Neural progenitor cell (in vitro differentiated cells): ENCODE data around the gene CFAP161. TPM values are rescaled to one million over a fixed set of nuclear protein-coding genes. Genes with fewer than 3 reads are reported as not detected.

Experiments
- DNase-seq: peaks from one replicate; pipeline ENCODE4 v3.0.0-alpha.2; 2016; ENCODE audit warnings: low spot score
- H2AFZ ChIP-seq: fragments of 200-600 bp; sonication (generic); replicated peaks from 2 replicates; pipeline ENCODE4 v1.6.1; 2016; ENCODE audit warnings: antibody characterized with exemption
- H3F3A ChIP-seq: fragments of 200-600 bp; sonication (generic); 2 replicates; pipeline ENCODE4 v1.6.1; 2016; ENCODE audit warnings: antibody characterized with exemption, low read depth
- H3K27ac ChIP-seq: fragments of 200-600 bp; sonication (generic); 2 replicates; pipeline ENCODE4 v1.5.1; 2016; ENCODE audit warnings: mild to moderate bottlenecking
- H3K27me3 ChIP-seq: fragments of 200-600 bp; sonication (generic); 2 replicates; pipeline ENCODE4 v1.6.1; 2016; ENCODE audit warnings: mild to moderate bottlenecking, moderate library complexity
- H3K36me3 ChIP-seq: fragments of 200-600 bp; sonication (generic); 2 replicates; pipeline ENCODE4 v1.5.1; 2016
- H3K4me1 ChIP-seq: fragments of 200-600 bp; sonication (generic); 2 replicates; pipeline ENCODE4 v1.6.1; 2016; ENCODE audit warnings: mixed run types
- H3K4me2 ChIP-seq: fragments of 200-600 bp; sonication (generic); 2 replicates; pipeline ENCODE4 v1.6.1; 2016
- H3K4me3 ChIP-seq: fragments of 200-600 bp; sonication (generic); 2 replicates; pipeline ENCODE4 v1.5.1; 2016
- H3K79me2 ChIP-seq: fragments of 200-600 bp; sonication (generic); 2 replicates; pipeline ENCODE4 v1.6.1; 2016; ENCODE audit warnings: low read depth
- H3K9ac ChIP-seq: fragments of 200-600 bp; sonication (generic); 2 replicates; pipeline ENCODE4 v1.6.1; 2016
- H3K9me3 ChIP-seq: fragments of 200-600 bp; sonication (generic); 2 replicates; pipeline ENCODE4 v1.5.1; 2016; ENCODE audit warnings: low read depth
- H4K20me1 ChIP-seq: fragments of 200-600 bp; sonication (generic); 2 replicates; pipeline ENCODE4 v1.6.1; 2016; ENCODE audit warnings: low read depth
- H3K27ac Mint-ChIP-seq: 3 replicates; pipeline ENCODE4 v1.8.0; 2021; ENCODE audit warnings: mixed read lengths
- H3K27me3 Mint-ChIP-seq: 2 replicates; pipeline ENCODE4 v1.8.0; 2022; ENCODE audit warnings: low read depth, mild to moderate bottlenecking, inconsistent platforms, moderate library complexity, mixed read lengths; ENCODE audit not compliant: insufficient read depth
- H3K36me3 Mint-ChIP-seq: 3 replicates; pipeline ENCODE4 v1.8.0; 2021; ENCODE audit warnings: mixed read lengths
- H3K4me1 Mint-ChIP-seq: 3 replicates; pipeline ENCODE4 v1.8.0; 2021; ENCODE audit warnings: mixed read lengths
- H3K4me3 Mint-ChIP-seq: 3 replicates; pipeline ENCODE4 v1.8.0; 2021; ENCODE audit warnings: mild to moderate bottlenecking, moderate library complexity, mixed read lengths
- H3K9me3 Mint-ChIP-seq: 3 replicates; pipeline ENCODE4 v1.8.0; 2020; ENCODE audit warnings: mixed read lengths
- EZH2 ChIP-seq: fragments of 200-600 bp; sonication (generic); IDR thresholded peaks from 2 replicates; pipeline ENCODE4 v1.6.1; 2017; ENCODE audit warnings: antibody characterized with exemption, mild to moderate bottlenecking, moderate library complexity
- EZH2phosphoT487 ChIP-seq: fragments of 200-600 bp; sonication (generic); IDR thresholded peaks from 2 replicates; pipeline ENCODE4 v1.6.1; 2017; ENCODE audit warnings: antibody characterized with exemption
- total RNA-seq: library from RNA; depleted of rRNA; stranded (reverse); fragments of >200 nt; gene quantifications from 2 replicates; pipeline ENCODE4 v1.2.3, GENCODE V29; 2015; ENCODE audit warnings: low replicate concordance
- TF ChIP-seq, protein P1 (sequence below): fragments of 200-600 bp; sonication (generic); IDR thresholded peaks from 2 replicates; pipeline ENCODE4 v1.5.1; 2017; ENCODE audit warnings: antibody characterized with exemption, mild to moderate bottlenecking

CFAP161 gene
- total RNA-seq, 1 donor from 2014 or later = 1.9 TPM

DNA sequence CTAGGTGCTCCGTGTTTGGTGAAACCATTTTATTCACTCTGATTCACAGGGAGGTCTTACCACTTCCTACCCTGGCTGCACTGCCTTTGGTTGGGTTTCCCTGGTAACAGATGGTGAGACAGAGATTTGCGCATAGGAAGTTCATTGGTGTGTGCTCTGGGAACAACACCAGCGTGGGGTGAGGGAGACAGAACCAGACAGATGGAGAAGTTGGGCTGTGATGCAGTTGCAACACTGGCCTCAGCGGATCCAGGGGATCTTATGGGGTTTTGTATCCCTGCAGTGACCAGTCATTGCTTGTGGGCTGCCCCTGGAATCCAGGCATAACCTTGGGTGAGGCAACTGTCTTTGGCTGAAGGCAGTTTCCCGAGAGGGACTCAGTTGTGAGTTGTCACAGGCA, 50.1 kb downstream of the CFAP161 start:
- Mint-ChIP-seq H3K4me1 (peaks cover 19% of the 10 kb centered on the region), H3K27ac (no peak overlapping the region), H3K4me3 (no peak overlapping the region), H3K27me3 (peaks cover 3% of the 10 kb centered on the region), H3K9me3 (no peaks in the 10 kb centered on the region), H3K36me3 (no peaks in the 10 kb centered on the region)
- no peak for DNase-seq
- Histone ChIP-seq H3K4me2 (no peak overlapping the region), H3K27ac (no peak overlapping the region), H4K20me1 (no peaks in the 10 kb centered on the region), H3K9ac (no peak overlapping the region), H3K36me3 (no peaks in the 10 kb centered on the region), H3K9me3 (no peaks in the 10 kb centered on the region), H2AFZ (no peak overlapping the region), H3K4me1 (peaks cover 18% of the 10 kb centered on the region), H3K79me2 (no peaks in the 10 kb centered on the region), H3F3A (no peaks in the 10 kb centered on the region), H3K27me3 (no peaks in the 10 kb centered on the region), H3K4me3 (no peak overlapping the region)
- TF ChIP-seq, protein P1, sequence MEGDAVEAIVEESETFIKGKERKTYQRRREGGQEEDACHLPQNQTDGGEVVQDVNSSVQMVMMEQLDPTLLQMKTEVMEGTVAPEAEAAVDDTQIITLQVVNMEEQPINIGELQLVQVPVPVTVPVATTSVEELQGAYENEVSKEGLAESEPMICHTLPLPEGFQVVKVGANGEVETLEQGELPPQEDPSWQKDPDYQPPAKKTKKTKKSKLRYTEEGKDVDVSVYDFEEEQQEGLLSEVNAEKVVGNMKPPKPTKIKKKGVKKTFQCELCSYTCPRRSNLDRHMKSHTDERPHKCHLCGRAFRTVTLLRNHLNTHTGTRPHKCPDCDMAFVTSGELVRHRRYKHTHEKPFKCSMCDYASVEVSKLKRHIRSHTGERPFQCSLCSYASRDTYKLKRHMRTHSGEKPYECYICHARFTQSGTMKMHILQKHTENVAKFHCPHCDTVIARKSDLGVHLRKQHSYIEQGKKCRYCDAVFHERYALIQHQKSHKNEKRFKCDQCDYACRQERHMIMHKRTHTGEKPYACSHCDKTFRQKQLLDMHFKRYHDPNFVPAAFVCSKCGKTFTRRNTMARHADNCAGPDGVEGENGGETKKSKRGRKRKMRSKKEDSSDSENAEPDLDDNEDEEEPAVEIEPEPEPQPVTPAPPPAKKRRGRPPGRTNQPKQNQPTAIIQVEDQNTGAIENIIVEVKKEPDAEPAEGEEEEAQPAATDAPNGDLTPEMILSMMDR = no peak
- TF ChIP-seq EZH2 (no peak), EZH2phosphoT487 (no peak)

DNA sequence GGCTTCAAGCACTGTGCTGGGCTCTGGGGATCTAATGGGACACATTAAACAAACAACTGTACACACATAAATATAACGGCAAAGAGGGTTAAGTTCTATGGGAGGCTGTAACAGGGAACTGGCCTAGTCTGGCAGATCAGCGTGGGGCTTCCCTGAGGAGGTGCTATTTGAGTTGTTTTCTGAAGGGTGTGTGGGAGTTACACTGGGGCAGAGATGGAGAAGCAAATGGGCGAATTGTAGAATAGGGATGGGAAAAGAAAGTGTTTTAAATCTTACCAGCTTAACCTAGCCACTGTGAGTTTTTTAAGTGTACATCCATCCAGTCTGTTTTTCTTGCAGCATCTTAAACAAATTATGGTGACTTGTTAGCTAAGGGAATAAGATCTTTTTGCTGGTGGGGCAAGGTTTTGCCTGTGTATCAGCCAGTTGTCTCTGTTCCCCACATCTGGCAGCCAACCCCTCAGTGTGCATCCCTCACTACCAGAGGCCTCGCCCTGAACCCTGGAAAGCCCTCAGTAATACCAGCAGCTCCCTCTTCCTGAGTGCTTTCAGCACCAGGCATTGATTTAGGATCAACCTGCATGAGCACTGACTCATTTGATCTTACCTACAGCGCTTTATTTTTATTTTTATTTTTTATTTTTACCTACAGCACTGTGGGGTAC, 51.7 kb downstream of the CFAP161 start:
- DNase-seq = no peak
- no peak overlapping the region for H3K4me3 Mint-ChIP-seq
- H3K27ac ChIP-seq = no peak overlapping the region
- H3K27me3 ChIP-seq = no peaks in the 10 kb centered on the region
- H3K4me2 ChIP-seq = no peak overlapping the region
- H3K9me3 Mint-ChIP-seq = no peaks in the 10 kb centered on the region
- H4K20me1 ChIP-seq = no peaks in the 10 kb centered on the region
- no peaks in the 10 kb centered on the region for H3F3A ChIP-seq
- H3K79me2 ChIP-seq = no peaks in the 10 kb centered on the region
- H2AFZ ChIP-seq = no peak overlapping the region
- H3K36me3 ChIP-seq = no peaks in the 10 kb centered on the region
- TF ChIP-seq EZH2phosphoT487 = no peak
- no peak for TF ChIP-seq EZH2
- TF ChIP-seq, protein P1 = no peak
- peaks cover 18% of the 10 kb centered on the region for H3K4me1 ChIP-seq
- H3K4me1 Mint-ChIP-seq = peaks cover 22% of the 10 kb centered on the region
- no peak overlapping the region for H3K9ac ChIP-seq
- H3K27ac Mint-ChIP-seq = no peak overlapping the region
- H3K9me3 ChIP-seq = no peaks in the 10 kb centered on the region
- H3K36me3 Mint-ChIP-seq = no peaks in the 10 kb centered on the region
- peaks cover 5% of the 10 kb centered on the region for H3K27me3 Mint-ChIP-seq
- no peak overlapping the region for H3K4me3 ChIP-seq

DNA sequence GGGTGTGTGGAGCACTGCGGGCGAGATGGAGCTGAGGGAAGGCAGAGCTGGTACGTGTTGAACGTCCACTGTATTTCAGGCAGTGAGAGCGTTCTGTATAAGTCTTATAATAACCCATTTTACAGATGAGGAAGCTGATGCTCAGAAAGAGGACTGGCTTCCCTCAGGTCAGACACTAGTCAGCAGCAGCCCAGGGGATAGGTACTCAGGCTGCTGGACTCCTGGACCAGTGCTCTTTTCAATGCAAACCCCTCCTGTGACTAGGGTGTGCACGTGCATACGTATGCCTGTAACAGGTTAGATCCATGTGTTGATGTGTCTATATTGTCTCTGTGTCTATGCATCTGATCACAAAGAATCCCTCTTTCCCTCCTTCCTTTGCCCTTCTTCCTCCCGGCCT, 54.3 kb downstream of the CFAP161 start:
- no peak overlapping the region for H3K27ac Mint-ChIP-seq
- Histone ChIP-seq H2AFZ (no peak overlapping the region), H3K9me3 (no peaks in the 10 kb centered on the region), H3K27me3 (no peaks in the 10 kb centered on the region), H3K4me3 (no peak overlapping the region), H3K4me1 (no peaks in the 10 kb centered on the region), H3K4me2 (no peak overlapping the region), H3K27ac (no peak overlapping the region), H4K20me1 (no peaks in the 10 kb centered on the region), H3K9ac (no peak overlapping the region), H3K79me2 (no peaks in the 10 kb centered on the region), H3F3A (no peaks in the 10 kb centered on the region), H3K36me3 (no peaks in the 10 kb centered on the region)
- no peaks in the 10 kb centered on the region for H3K36me3 Mint-ChIP-seq
- H3K27me3 Mint-ChIP-seq = peaks cover 5% of the 10 kb centered on the region
- no peak for DNase-seq
- H3K9me3 Mint-ChIP-seq = no peaks in the 10 kb centered on the region
- no peak overlapping the region for H3K4me3 Mint-ChIP-seq
- H3K4me1 Mint-ChIP-seq = peaks cover 10% of the 10 kb centered on the region
- TF ChIP-seq EZH2 (no peak), EZH2phosphoT487 (no peak)
- TF ChIP-seq, protein P1 = no peak
